WTC11 (cell line): Measurements from ENCODE around the gene SYCE3.
"Not testable (repeated sequence)": the region's sequence is repeated elsewhere in the genome, so short reads cannot be mapped to it uniquely, and the experiment has no call there.

Source experiments
- ATF3 ChIP-seq: sonication (generic); formaldehyde crosslinking; conservative IDR thresholded peaks from 2 replicates; pipeline ENCODE4 v1.8.1; 2022; ENCODE audit warnings: mild to moderate bottlenecking, missing genetic modification reagents
- CTCF ChIP-seq: fragments of 200-600 bp; IDR thresholded peaks from 2 replicates; pipeline ENCODE4 v1.8.0; 2022; ENCODE audit warnings: antibody characterized with exemption
- GTF2I ChIP-seq: fragments of 250-450 bp; sonication (Bioruptor Pico); conservative IDR thresholded peaks from 2 replicates; pipeline ENCODE4 v1.4.0; 2021; ENCODE audit warnings: mild to moderate bottlenecking
- IRF1 ChIP-seq: sonication (generic); formaldehyde crosslinking; IDR thresholded peaks from 2 replicates; pipeline ENCODE4 v1.8.0; 2023; ENCODE audit warnings: missing genetic modification reagents
- JUN ChIP-seq: sonication (generic); formaldehyde crosslinking; IDR thresholded peaks from 2 replicates; pipeline ENCODE4 v1.8.0; 2023; ENCODE audit warnings: mild to moderate bottlenecking, missing genetic modification reagents
- MAX ChIP-seq: sonication (generic); formaldehyde crosslinking; IDR thresholded peaks from 2 replicates; pipeline ENCODE4 v1.8.0; 2022; ENCODE audit warnings: mild to moderate bottlenecking, missing genetic modification reagents
- MXD4 ChIP-seq: fragments of 250-450 bp; sonication (Bioruptor Pico); IDR thresholded peaks from 2 replicates; pipeline ENCODE4 v1.8.0; 2021; ENCODE audit warnings: mild to moderate bottlenecking, moderate library complexity, borderline replicate concordance
- OVOL2 ChIP-seq: fragments of 250-450 bp; sonication (Bioruptor Pico); IDR thresholded peaks from 2 replicates; pipeline ENCODE4 v1.9.0; 2021; ENCODE audit warnings: mild to moderate bottlenecking, borderline replicate concordance
- PREB ChIP-seq: sonication (generic); formaldehyde crosslinking; IDR thresholded peaks from 2 replicates; pipeline ENCODE4 v1.8.1; 2022; ENCODE audit warnings: mild to moderate bottlenecking, missing genetic modification reagents, moderate library complexity, borderline replicate concordance
- USF1 ChIP-seq: sonication (generic); formaldehyde crosslinking; IDR thresholded peaks from 2 replicates; pipeline ENCODE4 v1.8.0; 2022; ENCODE audit warnings: mild to moderate bottlenecking, missing genetic modification reagents
- USF2 ChIP-seq: sonication (generic); formaldehyde crosslinking; IDR thresholded peaks from 2 replicates; pipeline ENCODE4 v1.8.1; 2023; ENCODE audit warnings: mild to moderate bottlenecking, missing genetic modification reagents, moderate library complexity
- ZMAT4 ChIP-seq: fragments of 250-450 bp; sonication (Bioruptor Pico); IDR thresholded peaks from 2 replicates; pipeline ENCODE4 v1.9.0; 2021; ENCODE audit warnings: mild to moderate bottlenecking
- ZNF423 ChIP-seq: fragments of 250-450 bp; sonication (Bioruptor Pico); IDR thresholded peaks from 2 replicates; pipeline ENCODE4 v2.1.2; 2022; ENCODE audit warnings: mild to moderate bottlenecking, moderate library complexity

GRCh38 chr22:50520184-50520583 lies 42.5 kb downstream of the SYCE3 start:
- TF ChIP-seq CTCF; USF1 (CRISPR knock-in tag); MXD4 (CRISPR knock-in tag); JUN (CRISPR knock-in tag); IRF1 (CRISPR knock-in tag); MAX (CRISPR knock-in tag); ZMAT4 (CRISPR knock-in tag); ATF3; ZNF423 (CRISPR knock-in tag); PREB (CRISPR knock-in tag); GTF2I; OVOL2 (CRISPR knock-in tag); USF2: not testable (repeated sequence)
